ENCODE measurements around the gene SCRT2.

SCRT2 gene

DNA sequence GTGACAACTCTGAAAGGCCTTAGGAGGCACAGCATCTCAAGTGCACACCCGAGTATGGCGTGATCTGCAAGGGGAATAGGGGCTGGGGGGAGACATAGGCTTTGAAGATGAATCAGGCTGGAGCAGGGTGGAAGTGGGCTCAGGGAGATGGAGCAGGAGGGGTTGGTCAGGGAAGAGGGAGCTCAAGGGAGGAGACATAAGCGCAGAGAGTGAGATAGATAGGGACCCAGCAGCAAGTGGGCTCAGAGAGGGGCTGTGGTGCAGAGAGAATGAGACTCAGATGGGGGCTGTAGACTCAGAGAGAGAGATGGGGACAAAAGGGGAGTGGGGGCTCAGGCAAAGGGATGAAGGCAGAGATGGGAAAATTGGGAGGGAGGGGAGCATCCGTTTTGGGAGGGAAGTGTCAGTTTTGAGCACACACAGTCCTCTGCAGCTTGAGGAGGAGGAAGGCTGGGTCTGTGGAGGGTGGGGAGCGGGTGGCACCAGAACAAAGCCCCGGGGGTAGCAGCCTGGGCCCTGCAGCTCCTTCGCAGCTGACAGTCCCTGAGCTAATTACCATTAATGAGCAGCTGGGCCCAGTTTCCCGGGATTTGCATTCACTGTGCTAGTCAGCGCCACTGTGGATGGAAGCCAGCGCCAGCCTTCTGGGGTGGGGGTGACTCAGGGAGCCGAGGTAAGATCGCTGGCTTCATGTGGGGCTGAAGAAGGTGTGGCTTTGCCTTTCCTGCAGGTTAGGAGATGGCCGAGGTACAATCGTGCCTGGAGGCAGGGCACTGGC is 41.3 kb downstream of the SCRT2 start:
- no peak for DNase-seq (ENCODE audit: low read depth)

GRCh38 chr20:631101-631500 is 44.5 kb downstream of the SCRT2 start:
- DNase-seq (ENCODE audit: low read depth) = no peak

GRCh38 chr20:626579-626978 is 49.0 kb downstream of the SCRT2 start:
- no peak for DNase-seq (ENCODE audit: low read depth)

- DNase-seq (ENCODE audit: low read depth) = no peak
Measured at GRCh38 chr20:625360-625932, 50.2 kb downstream of the SCRT2 start.

GRCh38 chr20:623704-624103 is 51.9 kb downstream of the SCRT2 start:
- DNase-seq (ENCODE audit: low read depth) = no peak

DNA sequence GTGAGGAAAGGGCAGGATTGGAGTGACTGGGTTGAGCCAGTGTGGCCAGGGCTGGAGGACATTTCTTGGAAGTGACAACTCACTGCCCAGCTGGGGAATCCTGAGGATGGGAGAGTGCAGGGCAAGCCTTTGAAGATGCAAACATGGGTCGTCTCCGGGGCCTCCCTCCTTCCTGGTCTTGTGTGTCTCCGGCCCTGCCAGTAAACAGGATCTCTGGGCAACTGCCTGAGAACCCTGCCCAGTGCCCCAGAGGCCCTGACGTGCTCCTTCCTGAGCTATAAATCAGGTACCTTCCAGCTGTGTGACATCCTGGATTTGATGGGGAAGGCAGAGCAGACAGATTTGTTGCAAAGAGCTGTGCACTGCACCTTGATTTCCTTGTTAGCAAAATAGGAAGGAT is 52.6 kb downstream of the SCRT2 start:
- no peak for DNase-seq (ENCODE audit: low read depth)

DNA sequence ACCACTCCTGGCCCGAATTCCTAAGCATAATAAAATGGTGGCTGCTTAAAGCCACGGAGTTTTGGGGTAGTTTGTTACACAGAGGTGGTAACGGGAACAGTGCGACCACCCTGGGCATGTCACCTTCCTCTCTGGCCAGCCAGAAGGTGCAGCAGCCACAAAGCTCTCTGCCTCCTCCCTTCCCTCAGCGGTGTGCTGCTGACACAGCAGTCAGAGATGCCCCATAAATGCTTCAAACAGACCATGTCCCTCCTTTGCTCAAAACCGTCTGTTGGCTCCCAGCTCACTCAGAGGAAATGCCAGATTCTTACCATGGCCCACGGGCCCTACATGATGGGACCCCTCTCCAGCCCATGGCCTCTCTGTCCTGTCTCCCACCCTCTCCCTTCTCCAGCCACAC is 53.4 kb downstream of the SCRT2 start:
- no peak for DNase-seq (ENCODE audit: low read depth)

GRCh38 chr20:621125-621756 is 54.4 kb downstream of the SCRT2 start:
- DNase-seq (ENCODE audit: low read depth) = no peak

DNA sequence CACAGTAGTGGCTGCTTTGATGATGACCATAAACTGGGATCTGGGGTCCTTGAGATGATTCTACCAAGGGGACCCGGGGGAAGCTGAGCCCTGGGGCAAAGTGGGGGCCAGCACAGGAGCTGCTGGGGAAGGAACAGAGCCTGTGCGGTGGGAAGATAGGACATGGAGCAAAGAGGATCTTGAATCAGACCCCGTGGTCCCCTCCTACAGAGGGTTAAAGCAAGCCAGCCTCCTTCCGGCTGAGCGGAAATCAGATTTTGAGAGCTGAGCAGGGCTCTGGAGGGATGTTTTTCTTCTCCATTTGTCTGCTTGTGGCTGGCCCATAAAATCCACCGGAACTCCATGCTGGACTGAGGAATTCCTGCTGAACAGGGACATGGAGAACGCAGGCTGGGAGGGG is 55.4 kb downstream of the SCRT2 start:
- no peak for DNase-seq (ENCODE audit: low read depth)

GRCh38 chr20:618980-619379 is 56.6 kb downstream of the SCRT2 start:
- DNase-seq (ENCODE audit: low read depth) = no peak

DNA sequence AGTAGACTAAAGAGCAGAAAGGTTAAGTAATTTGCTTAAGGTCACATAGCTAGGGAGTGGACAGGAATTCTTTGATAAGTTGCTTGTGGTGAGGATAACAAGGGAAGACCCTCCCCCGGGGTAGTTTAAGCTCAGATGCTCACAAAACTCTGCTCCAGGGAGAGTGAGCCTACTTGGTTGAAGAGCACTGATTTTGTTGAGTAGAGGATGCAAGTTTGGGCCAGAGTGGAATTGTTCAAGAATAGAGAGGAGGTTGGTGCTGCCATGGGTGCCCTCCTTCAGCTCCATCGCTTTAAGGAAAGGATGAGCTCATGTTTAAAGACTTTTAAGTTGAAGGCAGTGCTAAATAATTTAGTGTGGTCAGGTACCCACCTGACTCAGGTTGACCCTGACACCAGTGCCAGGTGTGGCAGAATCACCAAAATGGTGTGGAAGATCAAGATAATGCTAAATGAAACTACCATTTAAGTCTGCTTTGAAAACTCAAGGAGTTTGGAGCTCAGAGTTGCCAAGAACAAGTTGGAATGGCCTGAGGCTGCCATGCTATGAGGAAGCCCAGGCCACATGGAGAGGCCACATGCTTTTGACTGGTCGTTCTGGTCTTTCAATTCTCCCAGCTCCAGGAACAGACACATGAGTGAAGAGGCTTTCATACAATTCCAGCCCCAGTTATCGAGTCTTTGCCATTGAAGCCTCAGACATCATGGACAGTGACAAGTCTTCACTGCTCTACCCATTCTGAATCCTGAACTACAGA is 57.5 kb downstream of the SCRT2 start:
- no peak for DNase-seq (ENCODE audit: low read depth)

- no peak for DNase-seq (ENCODE audit: low read depth)
Measured at GRCh38 chr20:615514-615913, 60.1 kb downstream of the SCRT2 start.

DNA sequence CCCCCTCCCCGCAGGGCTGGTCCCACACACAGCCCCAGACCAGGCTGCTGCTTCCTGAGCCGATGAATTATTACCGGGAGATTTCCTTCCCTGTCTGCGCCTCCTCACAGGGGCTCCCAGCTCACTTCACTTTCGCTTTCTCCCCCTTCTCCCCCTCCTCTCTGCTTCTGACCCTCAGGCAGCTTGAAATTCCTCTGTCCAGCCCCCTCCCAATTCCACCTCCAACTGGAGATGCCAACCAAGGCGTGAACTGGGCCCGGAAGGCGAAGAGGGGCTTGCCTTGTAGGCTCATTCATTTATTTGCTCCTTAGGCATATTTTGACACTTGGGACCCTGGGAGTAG is 63.8 kb downstream of the SCRT2 start:
- no peak for DNase-seq (ENCODE audit: low read depth)
